HG03159 (cell line): ENCODE results near the gene AHR.

ENCODE experiments used
- ATAC-seq: cut with Tn5 transposase; IDR thresholded peaks from one replicate; pipeline ENCODE4 v1.9.1; 2021; ENCODE audit warnings: mild to moderate bottlenecking, moderate library complexity; ENCODE audit not compliant: unreplicated experiment

The AHR gene

DNA sequence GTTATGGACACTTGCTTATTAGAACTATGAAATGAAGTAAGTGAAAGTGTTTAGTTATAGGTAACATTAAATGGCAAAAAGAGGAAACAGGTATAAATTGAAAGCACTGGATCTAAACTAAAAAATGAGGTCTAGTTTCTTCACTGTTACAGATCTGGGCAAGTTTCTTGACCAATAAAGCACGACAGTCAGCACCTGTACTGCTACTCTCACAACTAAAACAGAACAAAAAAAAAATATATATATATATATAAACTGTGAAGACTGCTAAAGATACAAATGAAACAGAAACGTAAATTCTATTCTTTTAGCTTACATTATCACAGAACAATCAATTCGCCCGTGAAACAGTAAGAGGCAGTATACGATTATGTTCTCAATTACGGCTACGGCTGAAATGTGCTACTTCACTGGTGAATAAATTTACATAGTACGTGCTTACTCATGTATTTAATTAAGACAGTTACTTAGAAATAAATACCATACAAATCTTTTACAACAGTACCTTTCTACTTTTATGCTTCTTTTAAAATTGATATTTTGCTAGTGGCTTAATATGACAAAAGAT is 4.2 kb downstream of the AHR start:
- peak; percentile 40 for ATAC-seq

DNA sequence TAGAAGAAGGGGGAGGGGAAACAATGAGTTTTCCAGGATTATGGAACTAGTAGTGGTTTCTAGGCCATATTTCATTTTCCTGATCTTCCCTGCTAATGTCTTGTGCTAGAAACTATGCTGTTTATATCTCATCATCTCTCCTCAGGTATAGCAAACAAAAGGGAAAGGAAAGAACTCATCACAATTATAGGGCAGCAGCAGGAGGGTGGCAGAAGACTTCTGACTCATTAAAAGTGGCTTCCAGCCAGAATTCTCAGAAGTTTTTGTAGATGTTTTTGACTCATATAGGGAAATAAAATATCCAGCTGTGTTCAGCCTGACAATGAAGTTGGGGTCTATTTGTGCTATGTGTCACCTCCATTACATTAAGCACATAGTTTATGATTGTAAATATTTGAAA is 6.5 kb downstream of the AHR start:
- ATAC-seq = peak; percentile 33

DNA sequence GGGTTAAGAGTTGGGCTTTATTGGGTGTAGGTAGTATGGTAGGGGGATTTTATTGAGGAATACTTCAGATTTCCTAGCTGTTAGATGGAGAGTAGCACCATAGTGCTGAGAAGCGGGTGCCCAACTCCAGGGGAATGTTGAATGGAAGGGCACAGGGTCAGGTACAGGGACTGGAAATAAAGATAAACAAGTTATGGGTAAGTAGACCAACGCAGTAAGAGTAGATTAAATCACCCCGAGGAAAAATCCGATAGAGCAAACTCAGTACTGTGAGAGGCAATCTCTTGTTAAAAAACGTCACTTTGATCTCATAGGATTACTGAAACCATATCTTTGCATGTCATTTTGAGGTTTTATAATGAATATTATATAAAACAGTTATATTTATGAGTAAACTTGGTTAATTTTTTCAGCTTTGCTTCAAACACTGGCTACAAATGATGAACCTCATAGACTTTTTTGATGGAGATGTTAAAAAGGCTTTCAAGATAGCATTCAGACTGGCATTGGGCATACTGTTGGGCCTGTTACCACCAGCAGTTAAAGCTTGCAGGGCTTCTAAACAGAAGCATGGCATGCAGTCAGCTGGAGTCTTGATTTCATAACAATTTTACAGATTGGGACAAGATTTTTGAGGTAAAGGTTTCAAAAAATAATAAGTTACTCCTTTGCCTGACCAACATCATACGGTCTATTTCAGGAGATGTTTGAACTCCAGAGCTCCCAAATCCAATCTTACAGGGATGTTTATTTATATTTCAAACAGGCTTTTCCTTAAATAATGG is 7.1 kb downstream of the AHR start:
- ATAC-seq = no peak

DNA sequence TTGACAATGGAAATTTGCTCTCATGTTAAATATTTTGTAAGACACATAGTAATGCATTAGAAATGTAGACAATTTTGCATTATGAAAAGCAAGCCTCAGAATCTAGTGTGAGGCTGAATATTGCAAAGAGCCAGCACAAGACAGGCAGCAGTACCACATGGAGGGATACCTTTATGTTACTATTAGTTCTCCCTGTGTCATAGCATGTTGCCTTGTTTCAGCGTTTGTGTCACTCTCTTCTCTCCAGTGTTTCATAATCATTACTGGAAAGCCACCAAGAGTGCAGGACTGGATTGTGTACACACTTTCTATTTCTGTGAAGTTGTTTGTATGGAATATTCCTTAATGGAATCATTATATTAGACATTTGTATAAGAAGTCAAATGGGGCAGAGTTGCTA is 8.5 kb downstream of the AHR start:
- ATAC-seq = no peak

DNA sequence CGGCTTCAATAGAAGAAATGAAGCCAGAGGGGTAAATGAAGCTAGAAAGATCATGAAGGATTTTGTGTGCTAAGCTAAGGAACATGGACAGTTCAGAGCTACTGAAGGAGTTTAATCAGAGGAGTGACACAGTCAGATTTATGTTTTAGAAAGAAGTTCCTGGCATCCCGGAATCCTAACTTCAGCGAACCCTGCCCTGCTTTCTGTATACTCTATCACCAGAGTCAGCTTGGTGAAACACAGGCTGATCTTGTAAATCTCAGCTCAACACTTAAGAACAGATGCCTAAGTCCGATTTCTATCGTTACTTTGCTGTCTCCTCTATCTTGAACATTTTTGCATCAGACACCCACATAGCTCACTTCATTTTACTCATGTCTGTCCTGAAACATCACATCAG is 9.1 kb downstream of the AHR start:
- no peak for ATAC-seq

DNA sequence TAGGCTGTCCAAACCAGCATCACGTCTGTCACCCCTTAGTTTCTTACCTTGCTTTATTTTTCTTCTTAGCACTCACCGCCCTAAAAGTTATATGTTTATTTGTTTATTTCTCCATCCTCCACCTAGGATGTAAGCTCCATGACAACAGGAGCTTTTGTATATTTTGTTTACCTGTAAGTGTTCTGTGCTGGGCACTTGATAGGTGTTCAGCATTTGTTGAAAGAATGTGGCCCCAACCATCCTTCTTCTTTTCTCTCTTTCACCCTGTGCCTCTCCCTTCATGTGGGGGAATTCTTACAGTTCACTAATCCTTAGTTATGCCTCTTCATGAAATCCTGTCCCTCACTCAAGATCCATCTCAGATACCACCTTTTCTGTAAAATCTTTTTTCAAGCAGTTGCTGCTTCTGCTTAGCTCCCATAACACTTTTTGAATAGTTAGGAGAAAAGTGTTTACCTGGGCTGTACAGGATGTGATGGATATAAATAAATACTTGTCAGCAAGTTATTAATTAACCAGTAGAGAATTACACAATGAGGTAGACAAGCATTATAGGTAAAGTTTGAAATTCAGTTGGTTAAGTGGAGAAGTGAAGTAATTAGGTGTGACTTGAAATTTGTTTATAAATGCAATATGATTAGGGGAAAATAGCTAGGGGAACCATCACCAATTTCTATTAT is 9.7 kb downstream of the AHR start:
- no peak for ATAC-seq

DNA sequence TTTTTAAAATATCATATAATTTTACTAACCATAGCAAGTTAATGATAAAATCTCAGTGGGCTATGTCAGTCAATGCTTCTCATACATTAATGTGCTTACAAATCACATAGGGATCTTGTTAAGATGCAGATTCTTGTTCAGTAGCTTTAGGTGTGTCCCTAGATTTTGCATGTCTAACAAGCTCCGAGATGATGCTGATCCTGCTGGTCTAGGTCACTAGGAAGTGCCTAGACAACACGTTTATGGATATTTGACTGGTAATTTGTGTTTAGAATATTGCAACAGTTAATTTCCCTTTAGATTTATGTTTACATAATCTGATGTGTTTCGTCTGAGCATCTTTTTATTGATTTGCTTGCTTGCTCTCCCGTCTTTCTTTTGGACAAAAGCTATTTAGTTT is 12.7 kb downstream of the AHR start:
- ATAC-seq = no peak

DNA sequence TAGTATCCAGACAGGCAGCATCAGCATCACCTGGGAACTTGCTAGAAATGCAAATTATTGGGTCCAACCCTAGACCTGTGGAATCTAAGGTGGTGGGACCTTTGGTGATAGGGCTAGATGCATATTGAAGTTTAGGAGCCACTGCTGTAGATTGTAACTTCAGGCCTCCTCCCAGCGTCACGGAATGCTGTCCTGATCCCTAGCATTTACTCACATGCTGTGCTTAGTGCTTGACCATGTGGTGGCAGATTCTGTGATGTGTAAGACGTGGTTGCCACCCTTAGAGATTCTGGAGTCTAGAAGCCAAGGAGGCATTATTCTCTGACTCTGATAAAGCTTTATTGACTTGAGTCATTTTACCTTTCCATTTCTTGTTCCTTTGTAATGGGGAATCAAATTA is 13.5 kb downstream of the AHR start:
- ATAC-seq = no peak

DNA sequence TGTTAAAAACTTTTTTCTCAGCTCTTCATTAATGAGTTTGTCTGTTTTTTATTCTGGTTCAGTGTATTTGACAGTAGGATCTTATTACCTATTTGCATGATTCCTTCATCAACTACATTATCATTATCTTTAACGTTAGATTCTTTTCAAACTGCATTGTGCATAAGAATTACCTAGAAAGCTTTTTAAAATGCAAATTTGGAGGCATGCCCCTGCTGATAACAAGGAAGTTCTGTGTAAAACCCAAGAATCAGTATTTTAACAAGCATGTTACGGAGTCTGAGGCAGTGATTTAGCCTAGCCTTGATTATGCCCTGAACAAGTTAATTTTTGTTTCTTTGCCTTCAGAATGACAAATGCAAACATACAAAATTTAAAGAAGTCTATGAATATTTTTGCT is 14.2 kb downstream of the AHR start:
- ATAC-seq = no peak

DNA sequence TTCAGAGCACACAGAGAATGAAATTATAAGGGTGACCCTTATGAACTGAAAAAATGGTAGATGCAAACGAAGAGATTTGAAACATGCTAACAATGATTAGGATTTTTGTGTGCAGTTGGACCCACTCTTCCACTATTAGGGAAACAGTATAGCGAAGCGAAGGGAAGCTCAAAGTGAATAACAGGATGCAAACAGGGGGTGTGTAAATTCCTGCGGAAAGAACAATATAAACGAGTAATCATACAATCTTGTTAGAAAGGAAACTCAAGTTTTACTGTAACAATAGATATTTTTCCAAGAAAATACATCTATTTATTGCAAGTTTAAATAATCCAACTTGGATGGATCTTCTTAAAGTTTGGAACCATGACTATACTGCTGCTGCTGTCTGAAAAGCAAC is 14.7 kb downstream of the AHR start:
- no peak for ATAC-seq

DNA sequence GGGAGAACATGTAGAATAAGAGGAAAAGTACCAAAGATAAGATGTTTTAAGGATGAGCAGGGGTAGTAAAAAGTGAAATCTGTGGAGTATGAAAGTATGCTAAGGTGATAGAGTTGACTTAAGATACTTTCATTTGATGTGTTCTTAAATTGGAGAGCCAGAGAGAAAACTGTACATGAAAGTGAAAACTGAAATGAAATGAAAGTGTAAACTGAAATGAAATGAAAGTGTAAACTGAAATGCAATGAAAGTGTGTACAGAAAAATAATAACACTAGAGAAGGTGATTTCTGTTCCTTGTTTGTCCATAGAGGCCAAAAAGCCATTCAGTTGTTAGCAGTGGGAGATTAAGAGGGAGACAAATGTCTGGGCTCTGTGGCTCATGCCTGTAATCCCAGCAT is 17.5 kb downstream of the AHR start:
- ATAC-seq = peak; percentile 60

DNA sequence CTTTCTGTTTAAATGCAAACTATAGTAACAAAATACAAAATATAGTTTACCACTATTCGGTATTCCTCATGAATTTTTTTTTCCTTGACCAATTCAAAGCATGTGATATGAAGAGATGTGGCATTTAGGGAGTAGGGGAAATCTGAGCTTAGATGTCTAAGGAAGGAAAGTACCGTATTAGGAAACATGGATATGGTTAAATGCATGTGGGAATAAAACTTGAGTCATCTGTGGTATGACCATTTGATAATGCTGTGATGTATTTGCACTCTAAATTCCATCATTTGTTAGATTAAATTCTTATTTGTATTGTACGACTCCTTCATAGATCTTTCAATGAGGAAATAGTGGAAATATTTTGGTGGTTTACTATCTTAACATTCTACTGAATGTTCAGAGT is 19.7 kb downstream of the AHR start:
- no peak for ATAC-seq

DNA sequence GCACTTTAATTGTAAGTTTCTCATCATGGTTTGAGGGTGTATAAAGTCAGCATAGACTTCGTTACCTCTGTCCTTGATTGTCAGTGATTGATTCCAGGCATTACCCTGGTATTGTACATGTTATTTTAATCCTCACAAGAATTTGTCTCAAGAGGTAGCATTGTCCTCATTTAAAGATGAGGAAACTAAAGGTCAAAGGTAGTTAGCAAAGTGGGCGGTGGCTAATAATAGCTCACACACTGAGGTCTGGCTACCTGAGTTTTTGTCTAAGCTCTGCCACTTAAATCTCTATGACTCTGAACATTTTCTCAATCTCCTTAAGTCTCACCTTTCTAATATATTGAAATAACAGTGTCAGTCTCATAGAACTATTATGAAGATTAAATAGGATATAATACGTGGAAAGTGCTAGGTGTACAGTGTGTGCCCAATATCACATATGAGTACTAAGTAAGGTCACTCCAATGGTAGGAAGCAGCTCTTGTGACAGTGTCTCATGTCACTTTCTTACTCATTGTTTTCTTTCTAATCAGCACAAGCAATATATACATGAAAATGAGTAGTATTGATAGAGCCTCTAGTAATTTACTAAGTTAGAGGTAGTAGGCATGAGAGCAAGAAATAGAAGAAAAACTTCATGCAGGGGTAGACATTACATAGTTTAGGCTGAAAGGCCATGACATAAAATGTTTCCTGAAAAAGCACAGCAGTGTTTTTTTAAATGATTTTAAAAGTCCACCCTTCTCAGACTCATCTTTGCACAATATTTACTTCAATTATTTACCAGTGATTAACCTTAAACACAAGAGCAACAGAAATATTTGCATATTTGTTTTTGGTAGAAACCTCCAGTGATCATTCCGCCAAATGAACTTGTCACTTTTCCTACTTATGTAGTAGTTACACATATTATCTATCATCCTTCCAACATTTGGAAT is 21.0 kb downstream of the AHR start:
- no peak for ATAC-seq

DNA sequence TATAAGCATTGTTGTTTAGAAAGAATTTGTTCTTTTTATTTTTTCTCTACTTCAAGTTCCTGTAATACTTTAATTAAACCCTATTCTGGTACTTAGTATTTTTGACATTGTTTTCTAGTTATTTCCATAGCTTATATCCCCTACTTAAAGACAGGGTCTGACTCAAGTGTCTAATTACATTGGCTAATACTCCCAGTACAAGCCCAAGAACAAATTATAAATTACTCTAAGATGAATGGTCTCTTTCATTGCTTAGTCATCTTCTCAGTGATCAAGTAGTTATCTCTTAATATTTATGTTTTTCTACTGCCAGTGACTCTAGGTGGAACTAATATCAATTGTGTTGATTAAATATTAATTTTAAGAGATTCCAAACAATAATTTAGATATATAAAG is 21.6 kb downstream of the AHR start:
- ATAC-seq = no peak

DNA sequence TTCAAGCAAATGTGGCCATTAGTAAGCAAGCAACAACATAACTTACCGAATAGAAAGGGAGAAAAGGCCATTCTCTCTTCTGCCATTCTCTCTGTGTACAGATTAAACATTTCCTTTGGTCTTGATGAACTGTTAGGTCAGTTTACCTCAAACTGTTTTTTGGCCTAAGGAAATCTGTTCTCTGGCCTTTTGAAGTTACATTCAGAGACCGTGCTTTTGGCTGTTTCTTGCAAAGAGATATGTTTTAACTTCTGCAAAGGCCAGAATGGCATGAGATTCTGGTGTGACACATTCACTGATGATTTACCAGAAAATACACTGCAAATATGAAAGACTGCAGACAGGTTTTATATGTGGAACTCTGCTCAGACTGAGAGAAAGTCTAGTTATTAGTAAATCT is 22.2 kb downstream of the AHR start:
- ATAC-seq = no peak

DNA sequence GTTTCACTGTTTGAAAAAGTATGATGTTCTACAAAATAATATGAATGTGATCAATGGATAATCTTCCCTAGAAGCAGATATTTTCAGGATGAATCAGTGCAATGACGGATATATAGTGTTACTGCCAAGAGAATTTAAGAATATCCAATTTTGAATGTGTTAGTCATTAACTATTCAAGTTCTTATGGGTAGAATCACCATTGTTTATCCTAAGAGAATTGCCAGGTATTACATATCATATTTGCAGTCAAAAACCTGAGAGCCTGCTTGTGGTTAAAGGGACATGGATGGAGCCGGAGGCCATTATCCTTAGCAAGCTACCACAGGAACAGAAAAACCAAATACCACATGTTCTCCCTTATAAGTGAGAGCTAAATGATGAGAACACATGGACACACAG is 26.9 kb downstream of the AHR start:
- no peak for ATAC-seq

DNA sequence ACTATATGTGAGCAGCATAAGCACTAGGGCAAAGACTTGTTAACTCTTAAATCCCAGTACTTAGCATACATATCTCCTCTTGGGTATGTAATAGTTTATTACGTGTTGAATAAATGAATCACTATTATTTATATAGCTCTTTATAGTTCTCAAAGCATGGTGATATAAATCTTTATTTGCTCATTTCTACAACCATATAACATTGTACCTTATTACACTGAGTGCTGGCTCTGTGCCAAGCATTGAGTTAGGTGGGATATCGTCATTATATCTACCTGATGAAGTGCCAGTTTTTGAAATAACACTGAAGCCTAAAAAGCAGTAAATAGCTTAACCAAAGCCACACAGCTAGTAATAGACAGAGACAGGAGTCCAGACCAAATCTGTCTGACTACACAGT is 27.9 kb downstream of the AHR start:
- no peak for ATAC-seq

DNA sequence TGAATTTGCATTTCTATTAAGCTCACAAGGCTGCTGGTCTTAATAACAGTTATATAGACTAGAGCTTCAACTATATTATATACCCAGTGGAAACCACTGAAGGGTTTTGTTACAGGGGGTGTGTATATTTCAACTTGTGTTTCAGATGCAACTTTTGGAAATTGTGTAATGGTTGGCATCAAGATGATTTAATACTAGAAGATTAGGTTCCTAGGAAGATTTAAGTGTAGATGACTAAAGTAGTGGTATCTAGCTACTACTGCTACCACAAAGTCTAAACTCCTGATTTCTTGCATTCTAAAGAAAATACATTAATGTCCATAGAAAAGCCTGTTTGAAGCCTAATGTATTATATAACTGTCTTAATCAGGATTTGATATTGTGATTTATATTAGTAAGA is 30.2 kb downstream of the AHR start:
- ATAC-seq = no peak

DNA sequence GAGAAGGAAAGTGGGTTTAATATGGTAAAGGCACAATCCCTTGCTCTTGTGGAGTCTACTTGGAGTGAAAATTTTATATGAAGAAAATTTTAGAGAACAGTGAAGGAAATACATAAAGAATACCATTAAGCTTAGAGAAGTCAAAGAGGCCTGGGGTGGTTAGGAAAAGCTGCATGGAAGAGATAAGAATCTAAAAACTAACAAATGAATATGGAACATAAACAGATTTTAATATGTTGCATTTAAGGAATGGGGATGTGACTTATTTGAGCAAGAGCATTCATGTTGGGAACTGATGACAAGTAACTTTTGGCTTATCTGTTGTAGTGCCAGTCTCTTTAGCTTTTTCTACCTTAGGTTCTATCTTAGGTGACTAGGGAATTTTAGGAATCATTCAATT is 31.0 kb downstream of the AHR start:
- no peak for ATAC-seq

DNA sequence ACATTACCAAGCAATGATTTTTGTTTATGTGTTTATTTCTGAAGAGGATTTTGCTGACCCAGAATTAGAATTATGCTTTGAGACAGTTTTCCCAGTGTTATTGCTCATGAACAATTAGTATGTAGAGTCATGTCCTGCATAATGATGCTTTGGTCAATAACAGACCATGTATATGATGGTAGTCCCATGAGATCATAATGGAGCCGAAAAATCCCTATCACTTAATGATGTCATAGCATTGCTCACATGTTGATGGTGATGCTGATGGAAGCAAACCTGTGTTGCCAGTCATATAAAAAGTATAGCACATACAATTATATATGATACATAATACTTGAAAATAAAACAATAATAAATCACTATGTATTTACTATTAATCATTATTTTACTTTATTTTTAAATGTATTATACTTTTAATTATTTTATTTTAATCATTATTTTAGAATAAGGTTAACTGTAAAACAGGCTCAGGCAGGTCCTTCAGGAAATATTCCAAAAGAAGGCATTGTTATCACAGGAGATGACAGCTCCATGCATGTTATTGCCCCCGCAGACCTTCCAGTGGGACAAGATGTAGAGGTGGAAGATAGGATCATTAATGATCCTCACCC is 33.5 kb downstream of the AHR start:
- ATAC-seq = no peak

DNA sequence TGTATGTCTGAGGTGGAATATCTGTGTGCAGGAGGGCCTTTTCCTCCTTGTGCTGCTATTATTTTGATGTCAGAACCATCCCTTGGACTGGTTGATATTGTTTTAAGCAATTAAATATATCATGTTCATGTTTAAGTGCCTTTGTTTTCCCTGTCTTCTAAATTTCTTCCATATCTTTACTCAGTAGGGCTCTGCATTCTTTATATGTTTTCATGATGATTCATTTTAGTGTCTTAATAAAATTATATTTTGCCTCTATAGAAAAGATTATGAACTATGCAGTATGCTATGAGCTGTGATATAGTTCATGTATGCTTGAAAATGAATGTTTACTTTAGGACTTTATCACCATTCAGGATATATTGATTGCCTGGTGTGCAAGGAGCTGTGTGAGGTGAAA is 34.8 kb downstream of the AHR start:
- ATAC-seq = no peak
